Loucy (cell line): Measurements from ENCODE around the gene CCDC92.

ENCODE experiments used
- H2AFZ ChIP-seq: fragments of 200-600 bp; sonication (generic); 2 replicates; pipeline ENCODE4 v1.6.0; 2016; ENCODE audit warnings: antibody characterized with exemption, mild to moderate bottlenecking, low read length, moderate library complexity
- H3F3A ChIP-seq: fragments of 200-600 bp; 2 replicates; pipeline ENCODE4 v1.6.0; 2016; ENCODE audit warnings: antibody characterized with exemption, low read depth, mild to moderate bottlenecking
- H3K27me3 ChIP-seq: fragments of 200-600 bp; sonication (generic); 2 replicates; pipeline ENCODE4 v1.6.1; 2014; ENCODE audit warnings: low read length, mild to moderate bottlenecking; ENCODE audit not compliant: insufficient read depth, poor library complexity, severe bottlenecking
- H3K36me3 ChIP-seq: fragments of 200-600 bp; sonication (generic); 2 replicates; pipeline ENCODE4 v1.6.1; 2016; ENCODE audit warnings: low read length; ENCODE audit not compliant: insufficient read depth
- H3K4me1 ChIP-seq: fragments of 200-600 bp; sonication (generic); 2 replicates; pipeline ENCODE4 v1.5.1; 2014; ENCODE audit warnings: low read length, mild to moderate bottlenecking; ENCODE audit not compliant: insufficient read depth, poor library complexity, severe bottlenecking
- H3K4me2 ChIP-seq: fragments of 200-600 bp; sonication (generic); 2 replicates; pipeline ENCODE4 v1.6.0; 2014; ENCODE audit warnings: antibody characterized with exemption, low read length, low read depth, mild to moderate bottlenecking; ENCODE audit not compliant: poor library complexity, severe bottlenecking
- H3K4me3 ChIP-seq: fragments of 200-600 bp; sonication (generic); 2 replicates; pipeline ENCODE4 v1.5.1; 2014; ENCODE audit warnings: low read length, mild to moderate bottlenecking, mixed read lengths; ENCODE audit not compliant: poor library complexity, severe bottlenecking
- H3K79me2 ChIP-seq: fragments of 200-600 bp; sonication (generic); 2 replicates; pipeline ENCODE4 v1.6.1; 2014; ENCODE audit warnings: low read length; ENCODE audit not compliant: insufficient read depth
- H3K9ac ChIP-seq: fragments of 200-600 bp; sonication (generic); 2 replicates; pipeline ENCODE4 v1.6.0; 2014; ENCODE audit warnings: mild to moderate bottlenecking, low read depth, low read length, moderate library complexity; ENCODE audit not compliant: poor library complexity, severe bottlenecking
- H3K9me2 ChIP-seq: fragments of 200-600 bp; sonication (generic); replicated peaks from 2 replicates; pipeline ENCODE4 v1.6.1; 2016; ENCODE audit warnings: low read depth, low read length, mixed read lengths
- H3K9me3 ChIP-seq: fragments of 200-600 bp; sonication (generic); 2 replicates; pipeline ENCODE4 v1.6.1; 2014; ENCODE audit warnings: mild to moderate bottlenecking, antibody characterized with exemption, low read length, low read depth; ENCODE audit not compliant: insufficient read depth
- H4K20me1 ChIP-seq: fragments of 200-600 bp; sonication (generic); 2 replicates; pipeline ENCODE4 v1.6.0; 2014; ENCODE audit warnings: antibody characterized with exemption, low read length, mild to moderate bottlenecking; ENCODE audit not compliant: insufficient read depth, poor library complexity, severe bottlenecking
- EZH2phosphoT487 ChIP-seq: fragments of 200-600 bp; IDR thresholded peaks from 2 replicates; pipeline ENCODE4 v1.6.1; 2018; ENCODE audit warnings: antibody characterized with exemption, mild to moderate bottlenecking, moderate library complexity, borderline replicate concordance
- TF ChIP-seq, protein P1 (sequence below): fragments of 200-600 bp; sonication (generic); conservative IDR thresholded peaks from 2 replicates; pipeline ENCODE4 v1.5.1; 2014; ENCODE audit warnings: mild to moderate bottlenecking, antibody characterized with exemption, low read length

Gene CCDC92

DNA sequence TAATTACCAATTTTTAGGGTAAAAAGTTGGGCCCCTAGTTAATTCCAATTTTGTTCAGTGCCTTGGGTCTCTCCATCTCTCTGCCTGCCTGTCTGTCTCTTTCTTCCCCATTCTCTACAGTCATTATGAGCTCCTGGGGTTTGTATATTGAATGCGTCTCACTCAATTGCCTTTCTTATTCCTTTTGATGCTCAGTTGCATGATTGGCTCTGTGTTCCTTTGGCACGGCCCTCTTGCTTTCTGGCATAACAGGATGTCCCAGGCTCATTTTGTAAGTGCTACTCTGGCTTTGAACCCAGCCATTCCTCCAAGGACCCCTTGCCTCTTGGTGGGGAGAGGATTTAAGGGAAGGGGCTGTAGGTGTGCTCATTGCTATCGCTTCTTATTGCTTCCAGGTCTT, 36.0 kb upstream of the CCDC92 start:
- no peaks in the 10 kb centered on the region for H3K9me2 ChIP-seq
- H3K79me2 ChIP-seq = peaks cover 6% of the 10 kb centered on the region; the same call in 1 of the 2 replicates
- TF ChIP-seq, protein P1, sequence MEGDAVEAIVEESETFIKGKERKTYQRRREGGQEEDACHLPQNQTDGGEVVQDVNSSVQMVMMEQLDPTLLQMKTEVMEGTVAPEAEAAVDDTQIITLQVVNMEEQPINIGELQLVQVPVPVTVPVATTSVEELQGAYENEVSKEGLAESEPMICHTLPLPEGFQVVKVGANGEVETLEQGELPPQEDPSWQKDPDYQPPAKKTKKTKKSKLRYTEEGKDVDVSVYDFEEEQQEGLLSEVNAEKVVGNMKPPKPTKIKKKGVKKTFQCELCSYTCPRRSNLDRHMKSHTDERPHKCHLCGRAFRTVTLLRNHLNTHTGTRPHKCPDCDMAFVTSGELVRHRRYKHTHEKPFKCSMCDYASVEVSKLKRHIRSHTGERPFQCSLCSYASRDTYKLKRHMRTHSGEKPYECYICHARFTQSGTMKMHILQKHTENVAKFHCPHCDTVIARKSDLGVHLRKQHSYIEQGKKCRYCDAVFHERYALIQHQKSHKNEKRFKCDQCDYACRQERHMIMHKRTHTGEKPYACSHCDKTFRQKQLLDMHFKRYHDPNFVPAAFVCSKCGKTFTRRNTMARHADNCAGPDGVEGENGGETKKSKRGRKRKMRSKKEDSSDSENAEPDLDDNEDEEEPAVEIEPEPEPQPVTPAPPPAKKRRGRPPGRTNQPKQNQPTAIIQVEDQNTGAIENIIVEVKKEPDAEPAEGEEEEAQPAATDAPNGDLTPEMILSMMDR = no peak
- no peak for TF ChIP-seq EZH2phosphoT487
- no peak overlapping the region for H2AFZ ChIP-seq
- H3K4me2 ChIP-seq = no peak overlapping the region
- H3K4me3 ChIP-seq = no peak overlapping the region
- no peaks in the 10 kb centered on the region for H3K9me3 ChIP-seq
- H3F3A ChIP-seq = no peaks in the 10 kb centered on the region
- H3K9ac ChIP-seq = no peak overlapping the region
- H3K27me3 ChIP-seq = no peaks in the 10 kb centered on the region
- peaks cover 3% of the 10 kb centered on the region for H4K20me1 ChIP-seq
- H3K4me1 ChIP-seq = no peaks in the 10 kb centered on the region
- H3K36me3 ChIP-seq = peaks cover 66% of the 10 kb centered on the region

DNA sequence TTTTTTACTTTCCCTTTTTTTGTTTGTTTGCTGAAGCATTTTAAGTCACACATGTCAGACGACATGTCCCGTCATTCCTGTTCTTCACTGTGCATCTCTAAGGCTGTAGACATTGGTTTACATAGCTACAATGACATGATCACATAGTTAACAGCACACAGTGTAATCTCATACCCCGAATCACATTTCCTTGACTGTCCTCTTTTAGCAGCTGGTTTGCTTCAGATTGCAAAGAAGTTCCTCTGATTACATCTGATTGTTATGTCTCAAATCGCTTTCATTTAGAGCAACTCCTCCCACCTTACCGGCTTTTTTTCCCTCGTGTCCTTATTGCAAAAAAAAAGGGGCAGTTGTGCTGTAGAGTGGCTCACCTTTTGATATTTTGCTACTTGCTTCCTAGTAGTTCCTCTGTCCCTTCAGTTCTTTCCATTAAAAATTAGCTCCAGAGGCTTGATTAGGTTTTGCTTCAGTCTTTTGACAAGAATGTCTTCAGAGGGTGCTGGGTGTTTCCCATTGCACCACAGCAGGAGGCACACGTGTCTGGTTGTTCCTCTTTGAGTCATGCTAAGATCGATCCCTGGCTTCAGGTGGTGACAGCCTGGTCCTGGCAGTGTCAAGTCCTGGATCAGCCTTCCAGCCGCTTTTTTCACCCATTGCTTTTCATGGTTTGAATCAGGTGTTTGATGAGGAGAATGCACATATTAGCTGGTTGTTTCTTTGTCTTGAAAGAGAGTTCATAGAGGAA, 35.4 kb upstream of the CCDC92 start:
- no peaks in the 10 kb centered on the region for H3F3A ChIP-seq
- H3K9me3 ChIP-seq = no peaks in the 10 kb centered on the region
- no peaks in the 10 kb centered on the region for H3K4me1 ChIP-seq
- H3K9me2 ChIP-seq = no peaks in the 10 kb centered on the region
- peaks cover 6% of the 10 kb centered on the region; the same call in 1 of the 2 replicates for H3K79me2 ChIP-seq
- H3K4me3 ChIP-seq = no peak overlapping the region
- H2AFZ ChIP-seq = no peak overlapping the region
- H3K9ac ChIP-seq = no peak overlapping the region
- H3K27me3 ChIP-seq = no peaks in the 10 kb centered on the region
- H3K4me2 ChIP-seq = no peak overlapping the region
- peaks cover 3% of the 10 kb centered on the region for H4K20me1 ChIP-seq
- peaks cover 60% of the 10 kb centered on the region for H3K36me3 ChIP-seq
- TF ChIP-seq, protein P1 = no peak
- no peak for TF ChIP-seq EZH2phosphoT487

DNA sequence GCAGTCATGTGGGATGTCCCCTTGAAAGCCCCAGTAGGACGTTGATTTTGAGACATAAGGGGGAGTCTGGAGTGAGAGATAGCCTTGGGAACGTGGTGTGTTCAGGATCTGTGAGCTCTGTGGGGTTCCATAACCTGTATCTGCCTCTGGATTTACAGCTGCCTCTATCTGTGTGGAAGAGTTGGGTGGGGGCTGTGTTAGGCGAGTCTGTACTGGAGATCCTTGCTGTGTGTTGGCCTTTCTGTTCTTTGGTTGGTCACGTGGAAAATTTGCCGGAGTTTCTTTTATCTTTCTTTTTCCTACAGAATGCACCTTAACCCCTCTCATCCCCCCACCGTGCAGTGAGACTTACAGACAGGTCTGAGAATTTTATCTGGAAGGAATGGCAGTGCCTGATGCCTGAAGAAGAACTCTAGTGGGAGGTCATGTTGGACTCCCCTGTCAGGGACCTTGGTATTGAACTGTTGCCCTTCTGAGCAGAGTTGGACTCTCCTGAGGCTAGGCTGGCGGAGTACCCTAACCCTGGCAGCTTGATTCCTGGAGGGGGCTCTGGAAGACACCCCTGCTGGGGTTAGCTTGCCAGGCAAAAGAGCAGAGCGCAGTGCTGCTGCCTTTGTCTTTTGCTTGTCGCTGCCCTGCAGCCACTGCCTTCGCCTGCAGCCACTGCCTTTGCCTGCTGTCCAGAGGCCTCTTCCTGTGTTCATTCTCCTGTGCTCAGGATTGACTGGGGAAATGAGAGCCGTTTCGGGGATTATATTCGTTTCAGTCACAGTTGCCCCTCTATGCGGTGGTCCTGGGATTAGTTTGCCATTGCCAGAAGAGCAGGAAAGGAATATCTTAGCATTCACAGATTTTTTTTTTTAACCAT, 34.4 kb upstream of the CCDC92 start:
- no peaks in the 10 kb centered on the region for H3K9me2 ChIP-seq
- H3K4me3 ChIP-seq = no peak overlapping the region
- H3K9ac ChIP-seq = no peak overlapping the region
- H3K36me3 ChIP-seq = peaks cover 51% of the 10 kb centered on the region
- H2AFZ ChIP-seq = no peak overlapping the region
- no peak overlapping the region for H3K4me2 ChIP-seq
- H3K9me3 ChIP-seq = no peaks in the 10 kb centered on the region
- H3F3A ChIP-seq = no peaks in the 10 kb centered on the region
- no peaks in the 10 kb centered on the region for H3K27me3 ChIP-seq
- no peak for TF ChIP-seq EZH2phosphoT487
- TF ChIP-seq, protein P1 = no peak
- peaks cover 15% of the 10 kb centered on the region; the same call in 1 of the 2 replicates for H3K79me2 ChIP-seq
- peaks cover 4% of the 10 kb centered on the region for H4K20me1 ChIP-seq
- no peaks in the 10 kb centered on the region for H3K4me1 ChIP-seq
